T-helper 1 cell treated with Interleukin-12 subunit alpha and Interleukin-12 subunit beta and Interleukin-4 antibody, amounts not matched to agents 30 μg/mL and 1 μg/mL, for 36 hours (primary cell): Measurements from ENCODE around the gene CDKN2AIP.
A peak's percentile ranks its signal among the peaks of the same experiment; 100 is the strongest.

ENCODE experiments used
- H3K27ac Mint-ChIP-seq: one replicate; pipeline ENCODE4 v1.8.0; 2021; ENCODE audit warnings: mild to moderate bottlenecking, mixed read lengths
- H3K27me3 Mint-ChIP-seq: one replicate; pipeline ENCODE4 v1.8.0; 2021; ENCODE audit warnings: low read depth, mixed read lengths
- H3K36me3 Mint-ChIP-seq: one replicate; pipeline ENCODE4 v1.8.0; 2021; ENCODE audit warnings: low read depth, mixed read lengths
- H3K4me1 Mint-ChIP-seq: one replicate; pipeline ENCODE4 v1.8.0; 2021; ENCODE audit warnings: low read depth, mixed read lengths
- H3K4me3 Mint-ChIP-seq: one replicate; pipeline ENCODE4 v1.8.0; 2021; ENCODE audit warnings: mild to moderate bottlenecking, moderate library complexity, mixed read lengths
- H3K9me3 Mint-ChIP-seq: one replicate; pipeline ENCODE4 v1.8.0; 2021; ENCODE audit warnings: mixed read lengths

CDKN2AIP gene

GRCh38 chr4:183444214-183445096 is at the start of gene CDKN2AIP:
Gene CDKN2AIP (plus strand): TSS chr4:183444636. CDS start chr4:183444798, 162 bp downstream.
- peak within 1 kb of the TSS; percentile 96 for H3K27ac Mint-ChIP-seq
- H3K4me3 Mint-ChIP-seq = peak within 1 kb of the TSS; percentile 96
- peaks cover 4% of the 10 kb centered on the region for H3K27me3 Mint-ChIP-seq
- peaks cover 33% of the 10 kb centered on the region for H3K36me3 Mint-ChIP-seq
- H3K9me3 Mint-ChIP-seq = no peaks in the 10 kb centered on the region
- H3K4me1 Mint-ChIP-seq = peaks cover 33% of the 10 kb centered on the region

GRCh38 chr4:183395395-183395794 is 49.0 kb upstream of the CDKN2AIP start:
- Mint-ChIP-seq H3K9me3 (no peaks in the 10 kb centered on the region), H3K27me3 (peaks cover 22% of the 10 kb centered on the region), H3K4me1 (peaks cover 11% of the 10 kb centered on the region), H3K27ac (no peak overlapping the region), H3K4me3 (no peak overlapping the region), H3K36me3 (no peaks in the 10 kb centered on the region)

GRCh38 chr4:183396227-183396637 is 48.2 kb upstream of the CDKN2AIP start:
- no peak overlapping the region for H3K27ac Mint-ChIP-seq
- peaks cover 11% of the 10 kb centered on the region for H3K4me1 Mint-ChIP-seq
- H3K27me3 Mint-ChIP-seq = peaks cover 27% of the 10 kb centered on the region
- no peaks in the 10 kb centered on the region for H3K9me3 Mint-ChIP-seq
- no peaks in the 10 kb centered on the region for H3K36me3 Mint-ChIP-seq
- no peak overlapping the region for H3K4me3 Mint-ChIP-seq

GRCh38 chr4:183397741-183398297 is 46.6 kb upstream of the CDKN2AIP start:
- H3K36me3 Mint-ChIP-seq = no peaks in the 10 kb centered on the region
- H3K9me3 Mint-ChIP-seq = no peaks in the 10 kb centered on the region
- peaks cover 38% of the 10 kb centered on the region for H3K27me3 Mint-ChIP-seq
- peak overlapping the region; percentile 66 for H3K4me3 Mint-ChIP-seq
- H3K4me1 Mint-ChIP-seq = peaks cover 11% of the 10 kb centered on the region
- H3K27ac Mint-ChIP-seq = peak overlapping the region; percentile 39

GRCh38 chr4:183398298-183399125 is 45.9 kb upstream of the CDKN2AIP start:
- Mint-ChIP-seq H3K4me3 (peak overlapping the region; percentile 87), H3K27ac (peak overlapping the region; percentile 61), H3K9me3 (no peaks in the 10 kb centered on the region), H3K36me3 (no peaks in the 10 kb centered on the region), H3K4me1 (peaks cover 11% of the 10 kb centered on the region), H3K27me3 (peaks cover 38% of the 10 kb centered on the region)

GRCh38 chr4:183399126-183399522 is 45.3 kb upstream of the CDKN2AIP start:
- peaks cover 43% of the 10 kb centered on the region for H3K27me3 Mint-ChIP-seq
- H3K27ac Mint-ChIP-seq = no peak overlapping the region
- H3K4me3 Mint-ChIP-seq = peak overlapping the region; percentile 19
- no peaks in the 10 kb centered on the region for H3K9me3 Mint-ChIP-seq
- no peaks in the 10 kb centered on the region for H3K36me3 Mint-ChIP-seq
- peaks cover 11% of the 10 kb centered on the region for H3K4me1 Mint-ChIP-seq

GRCh38 chr4:183399616-183400015 is 44.8 kb upstream of the CDKN2AIP start:
- peaks cover 11% of the 10 kb centered on the region for H3K4me1 Mint-ChIP-seq
- H3K27ac Mint-ChIP-seq = no peak overlapping the region
- no peaks in the 10 kb centered on the region for H3K36me3 Mint-ChIP-seq
- peaks cover 43% of the 10 kb centered on the region for H3K27me3 Mint-ChIP-seq
- H3K9me3 Mint-ChIP-seq = no peaks in the 10 kb centered on the region
- H3K4me3 Mint-ChIP-seq = no peak overlapping the region

- Mint-ChIP-seq H3K9me3 (no peaks in the 10 kb centered on the region), H3K4me3 (no peak overlapping the region), H3K4me1 (peaks cover 11% of the 10 kb centered on the region), H3K36me3 (no peaks in the 10 kb centered on the region), H3K27me3 (peaks cover 43% of the 10 kb centered on the region), H3K27ac (no peak overlapping the region)
These were observed 44.4 kb upstream of the CDKN2AIP start for GRCh38 chr4:183400035-183400434.

- peaks cover 10% of the 10 kb centered on the region for H3K4me1 Mint-ChIP-seq
- no peaks in the 10 kb centered on the region for H3K36me3 Mint-ChIP-seq
- H3K9me3 Mint-ChIP-seq = no peaks in the 10 kb centered on the region
- peaks cover 42% of the 10 kb centered on the region for H3K27me3 Mint-ChIP-seq
- no peak overlapping the region for H3K27ac Mint-ChIP-seq
- no peak overlapping the region for H3K4me3 Mint-ChIP-seq
These were observed 43.0 kb upstream of the CDKN2AIP start for GRCh38 chr4:183401473-183401872.

GRCh38 chr4:183402771-183403170 is 41.7 kb upstream of the CDKN2AIP start:
- no peaks in the 10 kb centered on the region for H3K36me3 Mint-ChIP-seq
- no peak overlapping the region for H3K27ac Mint-ChIP-seq
- H3K27me3 Mint-ChIP-seq = peaks cover 34% of the 10 kb centered on the region
- no peaks in the 10 kb centered on the region for H3K9me3 Mint-ChIP-seq
- no peak overlapping the region for H3K4me3 Mint-ChIP-seq
- H3K4me1 Mint-ChIP-seq = peaks cover 7% of the 10 kb centered on the region

- Mint-ChIP-seq H3K9me3 (no peaks in the 10 kb centered on the region), H3K27ac (no peak overlapping the region), H3K36me3 (no peaks in the 10 kb centered on the region), H3K4me3 (no peak overlapping the region), H3K4me1 (peaks cover 7% of the 10 kb centered on the region), H3K27me3 (peaks cover 33% of the 10 kb centered on the region)
These were observed 41.0 kb upstream of the CDKN2AIP start for GRCh38 chr4:183403486-183403885.

- H3K36me3 Mint-ChIP-seq = no peaks in the 10 kb centered on the region
- H3K27ac Mint-ChIP-seq = no peak overlapping the region
- no peaks in the 10 kb centered on the region for H3K9me3 Mint-ChIP-seq
- H3K4me3 Mint-ChIP-seq = no peak overlapping the region
- H3K27me3 Mint-ChIP-seq = peaks cover 33% of the 10 kb centered on the region
- H3K4me1 Mint-ChIP-seq = peaks cover 7% of the 10 kb centered on the region
These were observed 40.5 kb upstream of the CDKN2AIP start for GRCh38 chr4:183403961-183404360.

- H3K36me3 Mint-ChIP-seq = no peaks in the 10 kb centered on the region
- peaks cover 7% of the 10 kb centered on the region for H3K4me1 Mint-ChIP-seq
- no peak overlapping the region for H3K4me3 Mint-ChIP-seq
- peaks cover 27% of the 10 kb centered on the region for H3K27me3 Mint-ChIP-seq
- H3K27ac Mint-ChIP-seq = no peak overlapping the region
- no peaks in the 10 kb centered on the region for H3K9me3 Mint-ChIP-seq
These were observed 39.1 kb upstream of the CDKN2AIP start for GRCh38 chr4:183405303-183405702.

GRCh38 chr4:183407128-183407585 is 37.3 kb upstream of the CDKN2AIP start:
- Mint-ChIP-seq H3K9me3 (no peaks in the 10 kb centered on the region), H3K4me3 (peak overlapping the region; percentile 85)

More at GRCh38 chr4:183407128-183407585, 37.3 kb upstream of the CDKN2AIP start:
- H3K27ac Mint-ChIP-seq = peak overlapping the region; percentile 89
- H3K4me1 Mint-ChIP-seq = peaks cover 8% of the 10 kb centered on the region
- H3K36me3 Mint-ChIP-seq = no peaks in the 10 kb centered on the region
- peaks cover 12% of the 10 kb centered on the region for H3K27me3 Mint-ChIP-seq
